H1 (cell line): ENCODE results near the gene SERPING1. TPM values are rescaled to one million over a fixed set of nuclear protein-coding genes. Genes with fewer than 3 reads are reported as not detected.

ENCODE experiments used
- CTCF ChIA-PET: fragments of 300-600 bp; sonication (Branson Sonifier 250); formaldehyde crosslinking; loops from one replicate; lab custom pipeline; 2021; ENCODE audit not compliant: partially characterized antibody; lab: Charles Lee
- POLR2A ChIA-PET: fragments of 300-600 bp; sonication (Branson Sonifier 250); formaldehyde crosslinking; loops from one replicate; lab custom pipeline; 2021; ENCODE audit warnings: inconsistent platforms; ENCODE audit not compliant: partially characterized antibody; lab: Charles Lee
- DNase-seq, 2 experiments: peaks; one replicate each; pipeline versions ENCODE4 v3.0.0 to v3.0.0-alpha.2; 2010 to 2022; ENCODE audit warnings: low spot score in 2 of 2, low read depth in 1 of 2, mixed read lengths in 1 of 2
- FAIRE-seq: peaks from 2 replicates; lab custom pipeline; 2011; peaks lifted over from hg19 to GRCh38; lab: Jason Lieb, UNC
- H2AFZ ChIP-seq: 2 replicates; pipeline ENCODE4 v1.8.1; 2012; ENCODE audit warnings: low read length, inconsistent platforms
- H2AK5ac ChIP-seq: 2 replicates; pipeline ENCODE4 v1.6.1; 2013; ENCODE audit warnings: low read depth, low read length
- H2BK120ac ChIP-seq: replicated peaks from 2 replicates; pipeline ENCODE3; 2013; ENCODE audit warnings: low read depth, low read length, inconsistent platforms
- H2BK12ac ChIP-seq: 2 replicates; pipeline ENCODE4 v1.6.1; 2013; ENCODE audit warnings: low read depth, low read length
- H2BK15ac ChIP-seq: 2 replicates; pipeline ENCODE4 v1.6.1; 2013; ENCODE audit warnings: low read length
- H2BK20ac ChIP-seq: 2 replicates; pipeline ENCODE4 v1.6.1; 2013; ENCODE audit warnings: low read length
- H2BK5ac ChIP-seq: 2 replicates; pipeline ENCODE4 v1.6.1; 2013; ENCODE audit warnings: low read depth, low read length
- H3K14ac ChIP-seq: 2 replicates; pipeline ENCODE4 v1.6.1; 2013; ENCODE audit warnings: inconsistent platforms; ENCODE audit not compliant: insufficient read length
- H3K18ac ChIP-seq: 2 replicates; pipeline ENCODE4 v1.6.1; 2013; ENCODE audit warnings: low read length; ENCODE audit errors: extremely low read depth
- H3K23ac ChIP-seq: 2 replicates; pipeline ENCODE4 v1.6.1; 2013; ENCODE audit warnings: inconsistent platforms; ENCODE audit not compliant: insufficient read length
- H3K23me2 ChIP-seq: 2 replicates; pipeline ENCODE4 v1.6.1; 2013; ENCODE audit warnings: low read depth, low read length
- H3K27ac ChIP-seq: 2 replicates; pipeline ENCODE4 v1.6.1; 2011; ENCODE audit warnings: low read depth, low read length, inconsistent platforms
- H3K27me3 ChIP-seq, 4 experiments: replicated peaks in 1 of 4; 1 replicate in 1 of 4; 2 replicates in 3 of 4; pipeline versions ENCODE4 v1.6.1 to v1.8.1; 2011 to 2013; ENCODE audit warnings: low read length in 3 of 4, mild to moderate bottlenecking in 3 of 4, inconsistent platforms in 2 of 4, mixed read lengths in 2 of 4, moderate library complexity in 1 of 4; ENCODE audit not compliant: control insufficient read depth in 3 of 4, insufficient read depth in 3 of 4; ENCODE audit errors: extremely low read depth in 1 of 4
- H3K36me3 ChIP-seq, 4 experiments: 2 replicates each; pipeline versions ENCODE4 v1.6.1 to v1.8.1; 2011 to 2013; ENCODE audit warnings: mild to moderate bottlenecking in 4 of 4, low read length in 3 of 4, moderate library complexity in 2 of 4, control low read depth in 1 of 4, inconsistent platforms in 1 of 4; ENCODE audit not compliant: insufficient read depth in 4 of 4, control insufficient read depth in 2 of 4
- H3K4ac ChIP-seq: replicated peaks from 2 replicates; pipeline ENCODE3; 2013; ENCODE audit warnings: low read length, low read depth, mixed read lengths, inconsistent platforms; ENCODE audit not compliant: insufficient read length
- H3K4me1 ChIP-seq, 4 experiments: replicated peaks in 1 of 4; 1 replicate in 1 of 4; 2 replicates in 3 of 4; pipeline versions ENCODE4 v1.6.1 to v1.8.1; 2011 to 2013; ENCODE audit warnings: low read length in 3 of 4, inconsistent platforms in 2 of 4, mixed read lengths in 1 of 4; ENCODE audit not compliant: insufficient read depth in 4 of 4, control insufficient read depth in 3 of 4
- H3K4me2 ChIP-seq, 2 experiments: 2 replicates each; pipeline versions ENCODE4 v1.6.1 to v1.8.1; 2011 to 2013; ENCODE audit warnings: low read depth in 2 of 2, low read length in 2 of 2, control low read depth in 1 of 2, inconsistent platforms in 1 of 2, mild to moderate bottlenecking in 1 of 2; ENCODE audit not compliant: insufficient read depth in 1 of 2
- H3K4me3 ChIP-seq, 4 experiments: fragments of 200-600, 300-600 bp in 1 of 4; sonication (generic), shearing (Covaris generic), sonication (Bioruptor Twin) in 1 of 4; 2 replicates each; pipeline versions ENCODE4 v1.5.1 to v1.8.1; 2011 to 2016; ENCODE audit warnings: low read length in 4 of 4, low read depth in 3 of 4, control low read depth in 2 of 4, inconsistent platforms in 2 of 4, mild to moderate bottlenecking in 2 of 4, mixed read lengths in 1 of 4, moderate library complexity in 1 of 4; ENCODE audit not compliant: insufficient read depth in 2 of 4; ENCODE audit errors: extremely low read depth in 1 of 4
- H3K56ac ChIP-seq: replicated peaks from 2 replicates; pipeline ENCODE3; 2013; ENCODE audit warnings: low read depth, mild to moderate bottlenecking, mixed read lengths, low read length, inconsistent platforms; ENCODE audit not compliant: insufficient read length
- H3K79me1 ChIP-seq: 2 replicates; pipeline ENCODE4 v1.6.1; 2013; ENCODE audit warnings: low read depth, low read length, control low read depth
- H3K79me2 ChIP-seq, 2 experiments: 2 replicates each; pipeline versions ENCODE4 v1.6.1 to v1.8.1; 2012 to 2013; ENCODE audit warnings: low read length in 2 of 2, mild to moderate bottlenecking in 2 of 2, inconsistent platforms in 1 of 2; ENCODE audit not compliant: insufficient read depth in 2 of 2, control insufficient read depth in 1 of 2
- H3K9ac ChIP-seq, 4 experiments: replicated peaks in 1 of 4; 1 replicate in 1 of 4; 2 replicates in 3 of 4; pipeline versions ENCODE4 v1.6.1 to v1.8.1; 2011 to 2013; ENCODE audit warnings: low read depth in 3 of 4, low read length in 3 of 4, control low read depth in 2 of 4, mild to moderate bottlenecking in 2 of 4, moderate library complexity in 2 of 4, inconsistent platforms in 1 of 4; ENCODE audit errors: extremely low read depth in 1 of 4
- H3K9me3 ChIP-seq, 2 experiments: 2 replicates each; pipeline versions ENCODE4 v1.6.1 to v1.8.1; 2012 to 2013; ENCODE audit warnings: mild to moderate bottlenecking in 2 of 2, moderate library complexity in 2 of 2, control low read depth in 1 of 2, inconsistent platforms in 1 of 2, low read depth in 1 of 2, low read length in 1 of 2, mixed read lengths in 1 of 2; ENCODE audit not compliant: insufficient read depth in 2 of 2
- H4K20me1 ChIP-seq, 2 experiments: replicated peaks in 1 of 2; 2 replicates each; pipeline versions ENCODE3 to v1.8.1; 2011 to 2013; ENCODE audit warnings: inconsistent platforms in 2 of 2, low read length in 2 of 2, mild to moderate bottlenecking in 1 of 2; ENCODE audit not compliant: insufficient read depth in 2 of 2, control insufficient read depth in 1 of 2
- H4K5ac ChIP-seq: 2 replicates; pipeline ENCODE4 v1.6.1; 2013; ENCODE audit warnings: low read length, low read depth, mixed read lengths, inconsistent platforms; ENCODE audit not compliant: insufficient read length
- H4K8ac ChIP-seq: 2 replicates; pipeline ENCODE4 v1.8.0; 2013; ENCODE audit warnings: mild to moderate bottlenecking, moderate library complexity, low read length, inconsistent platforms; ENCODE audit not compliant: insufficient read depth; ENCODE audit errors: extremely low read depth
- H4K91ac ChIP-seq: replicated peaks from 2 replicates; pipeline ENCODE3; 2013; ENCODE audit warnings: low read length, mixed read lengths, inconsistent platforms; ENCODE audit not compliant: insufficient read length
- BCL11A ChIP-seq, 2 experiments: IDR thresholded peaks; one replicate each; pipeline ENCODE4 v1.6.1; 2011; ENCODE audit warnings: low read depth in 2 of 2, low read length in 2 of 2, mild to moderate bottlenecking in 2 of 2
- CREB1 ChIP-seq: IDR thresholded peaks from 2 replicates; pipeline ENCODE4 v1.6.1; 2012; ENCODE audit warnings: inconsistent platforms
- CTCF ChIP-seq, 3 experiments: IDR thresholded peaks; 1 replicate in 2 of 3; 2 replicates in 1 of 3; pipeline versions ENCODE4 v1.5.1 to v1.6.1; 2011; ENCODE audit warnings: low read length in 3 of 3, mild to moderate bottlenecking in 3 of 3, inconsistent platforms in 2 of 3, low read depth in 1 of 3, moderate library complexity in 1 of 3; ENCODE audit not compliant: insufficient read depth in 1 of 3; ENCODE audit errors: control extremely low read depth in 1 of 3
- GABPA ChIP-seq: IDR thresholded peaks from 2 replicates; pipeline ENCODE4 v1.6.1; 2011; ENCODE audit warnings: mild to moderate bottlenecking, low read length, moderate library complexity, borderline replicate concordance; ENCODE audit not compliant: insufficient read depth
- GTF2F1 ChIP-seq: IDR thresholded peaks from 2 replicates; pipeline ENCODE4 v1.6.1; 2012; ENCODE audit warnings: low read depth, low read length, improper control_type of control experiment, borderline replicate concordance
- HDAC6 ChIP-seq: IDR thresholded peaks from one replicate; pipeline ENCODE4 v1.7.1; 2012; ENCODE audit warnings: low read depth, mild to moderate bottlenecking, inconsistent platforms, low read length, moderate library complexity
- KDM1A ChIP-seq: fragments of 200-600, 300-600 bp; sonication (generic); IDR thresholded peaks from 2 replicates; pipeline ENCODE4 v1.7.1; 2016; ENCODE audit warnings: mild to moderate bottlenecking, low read length, borderline replicate concordance
- RBBP5 ChIP-seq: IDR thresholded peaks from 2 replicates; pipeline ENCODE4 v1.7.1; 2012; ENCODE audit warnings: low read depth, mild to moderate bottlenecking, inconsistent platforms, low read length, moderate library complexity, borderline replicate concordance
- SAP30 ChIP-seq: fragments of 300-600 bp; sonication (generic); IDR thresholded peaks from 2 replicates; pipeline ENCODE4 v1.7.1; 2012; ENCODE audit warnings: low read length, moderate library complexity, mild to moderate bottlenecking, inconsistent platforms; ENCODE audit not compliant: insufficient read depth, insufficient replicate concordance
- WGBS, 2 experiments: shearing (Covaris generic) in 1 of 2; methylation state at CpG; one replicate each; pipeline versions ENCODE4 v1.1.6 to v1.1.7; 2013 to 2015; ENCODE audit warnings: low lambda C conversion rate in 2 of 2, mixed read lengths in 2 of 2, inconsistent platforms in 1 of 2, low coverage in 1 of 2, missing lambda C conversion rate in 1 of 2; ENCODE audit not compliant: insufficient replicate concordance in 2 of 2, insufficient coverage in 1 of 2, insufficient read length in 1 of 2; ENCODE audit errors: extremely low coverage in 1 of 2, missing lambda C conversion rate in 1 of 2; 5-methylcytosine and 5-hydroxymethylcytosine counted together
- polyA plus RNA-seq, 7 experiments: library from polyadenylated mRNA; depleted of rRNA in 3 of 7; stranded (reverse) in 5 of 7; unstranded in 2 of 7; fragments of >200 nt in 5 of 7; fragments of 200-250 nt in 2 of 7; gene quantifications; 1 replicate in 5 of 7; 2 replicates in 1 of 7; 4 replicates in 1 of 7; pipeline versions ENCODE4 v1.2.1 to v1.2.3, GENCODE V29; 2011 to 2013; ENCODE audit warnings: missing spikeins in 2 of 7, mixed read lengths in 2 of 7
- total RNA-seq: library from RNA; stranded (reverse); fragmentation: NEBNext Ultra II Directional; extraction: Animal tissue kit (Norgen Biotek cat#: 25700); gene quantifications from 2 replicates; pipeline ENCODE4 v1.2.1, GENCODE V29; 2021

Gene SERPING1
- total and polyA plus RNA-seq, 2 of the 8 experiments (the other 6 are each of a cell fraction or from before 2014, with no cell fraction given), result 50.9 to 54.8 TPM

GRCh38 chr11:57574061-57574460 is 23.4 kb upstream of the SERPING1 start:
- no peak overlapping the region for H3K14ac ChIP-seq
- no peaks in the 10 kb centered on the region for H3K79me1 ChIP-seq
- no peak overlapping the region for H4K91ac ChIP-seq
- no peak overlapping the region for H4K8ac ChIP-seq
- no peaks in the 10 kb centered on the region for H3K9me3 ChIP-seq
- H2BK15ac ChIP-seq, result no peak overlapping the region
- no peak overlapping the region for H4K5ac ChIP-seq
- H3K9ac ChIP-seq, result no peak overlapping the region
- no peak overlapping the region for H3K27ac ChIP-seq
- no peak overlapping the region for H3K18ac ChIP-seq
- CTCF ChIA-PET, result interaction anchor here (0.9 to 9.6 kb wide), 4 partner anchors 26 to 68 kb away, joined by 3 to 357 read pairs (median 4); no protein-coding TSS in a partner anchor
- no peak overlapping the region for H2BK120ac ChIP-seq
- DNase-seq (no peak), FAIRE-seq (no peak)
- no peak overlapping the region for H3K23ac ChIP-seq
- no peak overlapping the region for H2AFZ ChIP-seq
- no peaks in the 10 kb centered on the region for H4K20me1 ChIP-seq
- POLR2A ChIA-PET, result interaction anchor here (0.7 to 9.7 kb wide), 9 partner anchors 8 to 78 kb away, joined by 3 to 591 read pairs (median 4); partner anchors contain the start of genes SERPING1 and YPEL4
- no peaks in the 10 kb centered on the region for H3K23me2 ChIP-seq
- no peaks in the 10 kb centered on the region for H3K27me3 ChIP-seq
- no peak overlapping the region for H2BK5ac ChIP-seq
- no peak overlapping the region for H2AK5ac ChIP-seq
- peaks cover 0 to 8% (median 6%) of the 10 kb centered on the region in 4 experiments; a peak in 6 of 7 replicates for H3K4me1 ChIP-seq
- no peak overlapping the region for H3K4ac ChIP-seq
- 0 out of 2 replicates have a peak overlapping the region, but pooled peaks have one; percentile 19 for H2BK20ac ChIP-seq
- H2BK12ac ChIP-seq, result peak overlapping the region; percentile 23; the same call in 1 of the 2 replicates
- H3K56ac ChIP-seq, result no peak overlapping the region
- no peak overlapping the region; a peak in 1 of 8 replicates for H3K4me3 ChIP-seq
- H3K79me2 ChIP-seq, result no peaks in the 10 kb centered on the region
- peak overlapping the region; percentile 25 to 47; a peak in 3 of 4 replicates for H3K4me2 ChIP-seq
- TF ChIP-seq RBBP5 (no peak), CREB1 (no peak), GTF2F1 (no peak), GABPA (no peak), SAP30 (no peak), CTCF (IDR thresholded peaks at IDR 0.05; ENCODE audit: control extremely low read depth in 1 of 3, insufficient read depth in 1 of 3, low read depth in 1 of 3, low read length in 3 of 3) (no peak), HDAC6 (no peak), KDM1A (no peak), BCL11A (IDR thresholded peaks at IDR 0.05; ENCODE audit: low read depth in 2 of 2, low read length in 2 of 2) (no peak)
- no peaks in the 10 kb centered on the region for H3K36me3 ChIP-seq
- WGBS, 2 experiments, result 63% methylated on average over 4 of the region's 4 CpGs; no CpG with 5 or more reads in 1 of the 2 experiments
